K562 (cell line): Measurements from ENCODE around the gene KDM2B. TPM values are rescaled to one million over a fixed set of nuclear protein-coding genes. Genes with fewer than 3 reads are reported as not detected.

Source experiments
- FOXK2 ChIP-seq, 2 experiments: fragments of 450-650 bp; IDR thresholded peaks in 1 of 2; conservative IDR thresholded peaks in 1 of 2; 2 replicates each; pipeline ENCODE4 v1.6.1; 2016; ENCODE audit warnings: low read depth in 2 of 2, mild to moderate bottlenecking in 1 of 2
- GATAD2B ChIP-seq: fragments of 450-650 bp; IDR thresholded peaks from 2 replicates; pipeline ENCODE4 v1.6.1; 2017; ENCODE audit warnings: mild to moderate bottlenecking, borderline replicate concordance
- POLR2A ChIP-seq: fragments of 450-650 bp; conservative IDR thresholded peaks from 2 replicates; pipeline ENCODE4 v1.6.1; 2016
- ZBTB34 ChIP-seq: fragments of 250-450 bp; sonication (Bioruptor Pico); IDR thresholded peaks from 2 replicates; pipeline ENCODE4 v1.8.0; 2021; ENCODE audit warnings: mild to moderate bottlenecking, moderate library complexity
- ZNF318 ChIP-seq, 2 experiments: fragments of 450-650 bp; IDR thresholded peaks; 2 replicates each; pipeline ENCODE4 v1.6.1; 2016; ENCODE audit warnings: mild to moderate bottlenecking in 2 of 2, borderline replicate concordance in 1 of 2, low read depth in 1 of 2, moderate library complexity in 1 of 2
- polyA plus RNA-seq, 8 experiments: library from polyadenylated mRNA; depleted of rRNA in 4 of 8; stranded (reverse) in 5 of 8; unstranded in 3 of 8; fragments of >200 nt; fragmentation: Nextera tagmentation in 2 of 8; fragmentation: Illumina TruSeq in 1 of 8; extraction: Ambion mirVana in 2 of 8; extraction: Trizol in 1 of 8; gene quantifications; 2 replicates each; pipeline versions ENCODE4 v1.2.1 to v1.2.3, GENCODE V29; 2011 to 2014; ENCODE audit warnings: inconsistent platforms in 1 of 8, missing spikeins in 1 of 8
- total RNA-seq, 7 experiments: library from RNA; depleted of rRNA in 6 of 7; stranded (reverse); fragments of >200 nt in 6 of 7; fragmentation: Illumina TruSeq in 2 of 7; extraction: Trizol in 2 of 7; gene quantifications; 2 replicates each; pipeline versions ENCODE4 v1.2.1 to v1.2.3, GENCODE V29; 2011 to 2021; ENCODE audit warnings: low replicate concordance in 1 of 7

Gene KDM2B
- total and polyA plus RNA-seq, 9 of the 15 experiments (the other 6 are each of a cell fraction or from before 2014, with no cell fraction given): 7.4 to 50.5 (median 22.5) TPM

GRCh38 chr12:121574025-121574424 lies 6.8 kb downstream of the KDM2B start (continued):
- TF ChIP-seq ZBTB34 (CRISPR knock-in tag) (no peak), ZNF318 (IDR thresholded peaks at IDR 0.05; ENCODE audit: borderline replicate concordance in 1 of 2, low read depth in 1 of 2) (no peak), GATAD2B (no peak), FOXK2 (conservative IDR thresholded peaks at IDR 0.05 in 1 of 2, IDR thresholded peaks at IDR 0.05 in 1 of 2; ENCODE audit: low read depth in 2 of 2) (no peak), POLR2A (no peak)
